ELR (cell line): ENCODE data around the gene ZNG1B.
"Not testable (repeated sequence)": the region's sequence is repeated elsewhere in the genome, so short reads cannot be mapped to it uniquely, and the experiment has no call there.

ENCODE experiments used
- DNase-seq: peaks from one replicate; pipeline ENCODE4 v3.0.0-alpha.2; 2015; ENCODE audit warnings: low read depth

ZNG1B gene

DNA sequence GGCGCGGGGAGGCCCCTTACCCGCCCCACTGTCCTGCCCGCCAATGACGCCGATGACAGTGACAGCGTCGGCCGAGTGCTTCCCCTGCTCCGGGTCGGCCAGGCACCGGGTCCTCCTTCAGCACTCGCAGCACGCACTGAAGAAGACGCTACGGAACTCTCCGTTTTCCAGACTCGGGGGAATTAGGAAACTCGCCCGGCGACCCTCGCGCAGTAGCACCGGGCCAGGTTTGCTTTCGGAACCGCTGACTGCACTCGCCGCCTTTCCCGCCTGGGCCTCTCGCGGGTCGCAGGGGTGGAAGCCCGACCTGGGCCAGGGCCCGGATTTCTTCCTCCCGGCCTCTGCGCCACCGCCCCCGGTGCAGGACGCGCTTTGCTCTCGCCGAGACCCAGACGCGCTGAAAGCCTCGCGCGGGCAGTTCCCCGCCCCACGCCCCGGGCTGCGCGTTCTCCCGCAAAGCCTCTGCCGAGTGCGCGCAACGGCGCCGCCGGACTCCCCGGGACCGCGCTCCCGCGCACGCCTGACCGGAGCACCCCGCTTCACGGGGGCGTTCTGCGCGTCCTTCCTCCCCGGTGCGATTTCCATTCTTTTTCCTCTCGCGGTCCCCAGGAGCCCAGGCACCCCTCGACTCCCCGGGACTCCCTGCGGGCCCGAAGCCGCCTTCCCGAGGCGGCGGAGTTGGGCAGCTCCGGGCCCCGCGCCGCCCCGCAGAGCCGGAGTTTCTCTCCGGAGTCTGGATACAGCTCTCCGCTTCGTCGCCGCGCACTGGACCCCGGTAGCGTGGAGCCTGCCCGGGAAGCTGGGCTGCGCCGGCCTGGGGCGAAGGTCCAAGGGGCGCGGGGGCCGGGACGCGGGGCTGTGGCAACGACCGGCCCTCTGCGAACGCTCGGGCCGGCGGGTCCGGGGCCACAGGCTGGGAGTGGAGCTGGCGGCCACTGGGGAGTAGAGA is 65.9 kb downstream of the ZNG1B start:
- DNase-seq, result peak; percentile 26

DNA sequence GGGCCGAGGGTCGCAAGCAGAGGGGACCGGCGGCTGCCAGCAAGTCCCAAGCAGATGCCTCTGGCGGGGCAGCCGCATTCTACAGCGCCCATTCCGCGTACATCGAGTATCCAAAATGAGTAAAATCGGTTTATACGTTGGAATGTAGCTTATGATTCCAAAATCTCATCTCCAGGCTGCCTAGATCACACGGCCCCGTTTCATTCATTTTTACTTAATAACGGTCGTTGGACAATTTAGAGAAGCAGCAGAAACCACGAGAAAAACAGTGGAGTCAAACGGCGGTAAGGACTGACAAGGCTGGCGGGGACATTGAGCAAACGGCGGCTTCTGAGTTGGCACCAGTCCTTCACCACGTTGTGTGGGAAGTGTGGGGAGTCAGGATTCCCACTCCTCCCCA is 66.6 kb downstream of the ZNG1B start:
- DNase-seq, result not testable (repeated sequence)

DNA sequence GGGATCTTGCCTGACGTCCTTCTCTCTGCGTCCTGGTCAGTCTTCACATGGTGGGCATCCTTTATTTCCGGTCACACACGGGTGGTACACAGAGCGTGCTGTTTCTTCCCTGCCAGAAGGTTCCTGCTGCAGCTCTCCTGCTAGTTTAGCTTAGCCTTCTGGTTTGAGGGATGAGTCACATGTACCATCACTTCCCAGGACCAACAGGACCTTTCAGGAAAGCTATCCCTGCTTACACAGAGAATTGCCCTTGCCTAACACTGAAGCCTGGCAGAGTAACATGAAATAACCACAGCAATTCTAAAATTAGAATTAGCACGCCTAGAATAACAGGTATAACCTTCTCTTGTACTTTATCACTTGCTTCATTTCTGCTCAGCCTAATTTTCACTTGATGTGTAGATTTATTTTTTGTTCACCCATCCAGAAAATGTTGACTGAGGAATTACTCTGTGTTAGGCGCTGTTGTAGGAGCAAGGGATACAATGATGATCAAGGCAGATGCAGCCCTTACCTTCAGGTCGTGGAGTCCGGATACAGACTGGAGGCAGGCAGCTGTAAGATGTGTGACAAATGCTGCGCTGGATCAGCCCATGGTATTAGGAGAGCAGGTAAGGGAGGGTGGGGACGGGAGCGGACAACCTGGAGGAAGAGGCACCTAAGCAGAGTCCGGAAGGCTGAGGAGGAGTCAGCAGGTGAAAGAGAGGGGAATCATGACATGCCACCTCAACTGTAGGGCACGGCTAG is 70.1 kb downstream of the ZNG1B start:
- DNase-seq, result not testable (repeated sequence)

DNA sequence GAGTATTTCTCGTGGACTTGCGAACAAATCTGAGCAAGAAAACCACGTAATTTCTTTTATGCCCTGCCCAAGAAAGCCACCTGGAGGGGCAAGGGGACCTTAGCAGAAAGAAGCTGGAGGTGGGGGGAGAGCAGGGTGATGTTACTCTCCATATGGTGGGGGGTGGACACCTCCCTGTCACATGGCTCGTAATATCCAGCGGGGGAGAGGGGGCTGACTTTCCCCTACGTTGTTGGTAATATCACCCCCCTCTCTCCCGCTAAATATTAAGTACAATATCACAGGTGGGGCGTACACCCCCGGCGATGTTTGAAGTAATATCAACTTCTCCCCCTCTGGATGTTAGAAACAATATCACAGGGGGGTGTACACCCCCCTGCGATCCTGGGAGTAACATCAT is 70.7 kb downstream of the ZNG1B start:
- DNase-seq, result not testable (repeated sequence)

DNA sequence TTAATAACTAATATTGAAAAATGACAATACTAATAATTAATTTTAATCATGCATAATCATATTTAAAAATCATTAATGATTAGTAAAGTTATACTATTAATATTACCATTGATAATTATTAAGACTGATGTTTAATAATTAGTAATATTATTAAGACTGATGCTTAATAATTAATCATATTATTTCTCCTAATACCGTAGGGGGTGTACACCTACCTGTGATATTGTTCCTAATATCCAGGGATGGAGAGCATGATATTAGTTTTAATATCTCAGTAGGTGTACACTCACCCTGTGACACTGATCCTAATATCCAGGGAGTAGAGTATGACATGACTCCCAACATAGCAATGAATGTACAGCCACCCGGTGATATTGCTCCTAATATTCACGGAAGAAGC is 73.4 kb downstream of the ZNG1B start:
- not testable (repeated sequence) for DNase-seq

DNA sequence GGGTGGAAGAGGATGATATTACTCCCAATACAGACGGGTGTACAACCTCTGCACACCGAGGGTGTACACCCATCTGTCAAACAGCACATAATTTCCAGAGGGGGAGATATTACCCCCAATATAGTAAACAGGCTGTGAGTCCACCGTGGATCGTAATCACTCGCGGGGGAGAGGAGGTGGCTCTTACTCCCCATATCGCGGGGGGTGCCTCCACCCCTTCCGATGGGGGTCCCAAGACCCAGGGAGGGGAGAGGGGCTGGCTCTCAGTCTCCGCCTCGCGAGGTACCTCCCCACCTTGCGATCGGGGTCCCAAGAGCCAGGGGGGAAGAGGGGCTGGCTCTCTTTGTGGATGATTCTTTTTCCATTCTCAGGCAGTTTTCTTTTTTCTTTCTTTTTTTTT is 74.4 kb downstream of the ZNG1B start:
- DNase-seq, result not testable (repeated sequence)

DNA sequence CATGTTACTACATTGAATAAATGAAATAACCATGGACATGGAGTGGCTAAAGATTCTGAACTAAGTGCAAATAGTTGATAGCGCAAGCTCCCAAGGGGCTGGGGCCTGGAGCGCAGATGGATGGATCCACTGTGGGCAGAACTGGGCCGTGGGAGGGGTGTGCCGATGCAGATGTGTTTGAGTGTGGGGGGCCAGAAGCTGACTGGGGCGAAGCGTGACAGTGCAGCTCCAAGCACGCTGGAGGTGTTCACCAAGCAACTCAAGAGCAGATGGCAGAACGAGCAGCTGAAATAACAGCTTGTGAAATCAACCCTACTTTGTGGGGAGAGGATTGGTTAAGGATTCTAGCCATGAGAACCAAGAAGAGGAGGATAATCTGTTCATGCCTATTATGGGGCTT is 78.0 kb downstream of the ZNG1B start:
- DNase-seq, result not testable (repeated sequence)

DNA sequence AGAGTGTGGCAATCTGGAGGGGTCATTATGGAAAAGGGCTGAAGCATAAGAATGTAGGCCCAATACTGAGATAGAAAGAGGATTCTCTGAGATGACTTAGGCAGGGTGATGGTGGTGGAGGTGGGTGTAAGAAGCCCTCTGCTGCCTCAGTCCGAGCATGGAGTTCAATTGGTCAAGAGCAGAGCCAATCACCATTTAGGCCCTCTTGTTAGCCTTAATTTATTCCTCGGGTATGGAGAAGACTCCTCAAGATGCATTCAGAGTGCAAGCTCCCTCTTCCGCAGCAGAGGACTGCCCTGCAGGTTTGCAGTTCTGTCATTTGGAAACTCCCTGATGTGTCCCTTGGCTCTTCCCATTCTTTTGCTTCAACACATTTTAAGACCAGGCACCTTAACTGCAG is 78.5 kb downstream of the ZNG1B start:
- not testable (repeated sequence) for DNase-seq

DNA sequence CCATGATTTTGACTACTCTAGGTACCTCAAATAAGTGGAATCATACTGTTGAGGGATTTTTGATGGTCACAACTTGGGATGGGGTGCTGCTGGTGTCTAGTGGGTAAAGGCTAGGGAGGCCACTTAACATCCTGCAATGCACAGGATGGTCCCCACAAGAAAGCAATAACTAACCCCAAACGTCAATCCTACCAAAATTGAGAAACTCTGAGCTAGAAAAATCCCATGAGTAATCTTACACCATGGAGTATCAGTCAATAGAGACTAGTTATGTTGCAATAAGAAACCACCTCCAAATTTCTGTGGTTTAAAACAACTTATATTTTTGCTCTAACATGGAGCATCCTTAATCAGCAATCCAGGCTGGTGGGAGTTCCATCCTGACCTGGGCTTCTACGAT is 79.5 kb downstream of the ZNG1B start:
- not testable (repeated sequence) for DNase-seq

DNA sequence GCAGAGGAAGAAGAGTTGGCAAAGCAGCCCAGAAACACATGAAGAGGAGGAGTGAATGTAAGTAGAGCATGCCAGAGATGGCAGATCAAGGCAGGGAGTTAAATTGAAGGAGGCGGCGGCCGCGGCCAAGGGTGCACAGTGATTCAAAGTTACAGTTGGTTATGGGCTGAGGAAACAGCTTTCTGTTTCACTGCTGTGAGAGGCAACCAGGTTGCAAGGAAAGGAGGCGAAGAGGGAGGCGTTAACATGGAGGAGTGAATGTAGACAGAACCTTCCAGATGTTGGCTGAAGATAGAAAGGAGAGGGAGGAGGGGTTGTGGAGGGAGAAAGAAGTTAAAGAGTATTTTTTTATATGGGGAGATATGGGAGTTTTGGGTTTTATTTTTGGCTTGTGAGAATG is 83.3 kb downstream of the ZNG1B start:
- not testable (repeated sequence) for DNase-seq

DNA sequence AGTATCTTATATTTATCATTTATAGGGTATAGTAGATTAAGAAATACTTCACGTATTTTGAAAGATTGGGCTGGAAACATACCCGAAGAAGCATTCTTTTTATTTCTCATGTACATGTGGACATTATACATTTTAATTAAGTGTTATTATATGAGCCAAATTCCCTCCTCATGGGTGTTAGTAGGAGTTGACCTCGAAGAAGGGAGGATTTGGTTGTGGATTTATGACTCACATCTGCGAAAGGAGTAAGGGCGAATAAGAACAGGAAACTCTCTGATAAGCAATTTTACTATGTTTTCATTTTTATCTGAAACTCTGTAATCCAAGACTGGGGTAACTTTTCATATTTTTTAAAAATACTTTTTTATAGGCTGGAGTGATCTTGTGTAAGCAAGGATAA is 84.0 kb downstream of the ZNG1B start:
- DNase-seq, result not testable (repeated sequence)

DNA sequence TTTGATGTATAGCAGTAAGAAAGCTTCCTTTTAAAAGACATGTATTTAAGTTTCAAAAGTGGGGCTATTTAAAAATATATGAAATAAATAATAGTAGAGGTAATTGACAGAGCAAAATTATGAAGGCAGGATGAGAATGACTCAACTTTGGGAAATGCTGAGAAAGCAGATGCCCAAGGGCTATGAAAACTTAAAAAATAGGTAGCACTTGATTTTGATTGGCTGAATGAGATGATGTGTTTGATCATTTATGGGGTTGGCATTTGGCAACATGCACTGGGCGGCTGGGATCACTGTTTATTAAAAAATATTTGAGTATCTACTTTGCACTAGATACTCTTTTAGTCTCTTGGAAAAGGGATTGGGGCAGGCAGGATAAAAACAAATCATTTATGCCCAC is 87.5 kb downstream of the ZNG1B start:
- DNase-seq, result not testable (repeated sequence)

DNA sequence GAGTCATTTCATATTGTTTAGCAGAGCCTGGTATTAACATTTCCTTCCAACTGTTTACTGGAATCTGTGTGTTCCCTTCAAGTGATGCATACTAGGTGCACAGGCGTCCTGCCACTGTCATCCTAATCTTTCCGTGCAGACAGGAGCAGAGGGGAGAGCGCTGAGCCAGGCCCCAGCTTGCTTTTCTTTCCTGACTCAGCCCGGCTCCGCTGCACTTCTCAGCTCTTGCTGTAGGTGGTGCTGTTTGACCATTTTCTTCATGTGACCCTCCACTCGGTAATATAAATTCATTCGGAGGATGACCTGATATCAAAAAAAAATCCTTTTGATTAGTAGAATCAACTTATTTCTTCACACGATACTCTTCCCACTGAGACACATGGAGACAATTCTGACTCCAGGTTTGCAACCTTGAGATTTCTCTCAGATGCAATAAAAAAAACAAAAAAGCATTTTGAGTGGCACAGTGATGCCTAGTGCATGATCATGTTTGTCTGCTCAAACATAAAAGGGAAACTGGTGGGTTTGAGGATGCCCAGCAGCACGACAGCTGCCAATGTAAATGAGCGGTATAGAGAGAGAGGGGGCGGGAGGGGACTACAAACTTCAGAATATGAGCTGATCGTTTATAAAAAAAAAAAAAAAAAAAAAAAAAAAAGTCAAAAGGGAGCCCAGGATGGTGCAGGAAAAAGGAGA is 90.0 kb downstream of the ZNG1B start:
- not testable (repeated sequence) for DNase-seq

DNA sequence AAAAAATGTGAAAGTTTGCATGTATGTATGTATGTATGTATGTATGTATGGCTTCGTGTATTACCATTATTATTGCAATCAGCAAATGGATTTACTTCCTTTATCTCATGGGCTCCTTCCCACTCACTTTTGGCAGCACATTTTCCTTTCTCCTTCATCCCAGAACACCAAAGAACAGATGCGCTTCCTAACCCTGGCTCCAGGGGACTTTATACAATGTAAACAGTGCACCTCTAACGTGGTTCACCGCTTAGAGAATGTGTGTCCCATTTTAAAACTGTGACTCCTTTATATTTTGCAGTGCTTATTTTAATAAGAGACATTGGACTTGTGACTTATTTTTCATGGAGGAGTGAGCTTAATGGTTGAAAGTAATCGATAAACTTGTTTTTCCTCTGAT is 90.6 kb downstream of the ZNG1B start:
- DNase-seq, result not testable (repeated sequence)

DNA sequence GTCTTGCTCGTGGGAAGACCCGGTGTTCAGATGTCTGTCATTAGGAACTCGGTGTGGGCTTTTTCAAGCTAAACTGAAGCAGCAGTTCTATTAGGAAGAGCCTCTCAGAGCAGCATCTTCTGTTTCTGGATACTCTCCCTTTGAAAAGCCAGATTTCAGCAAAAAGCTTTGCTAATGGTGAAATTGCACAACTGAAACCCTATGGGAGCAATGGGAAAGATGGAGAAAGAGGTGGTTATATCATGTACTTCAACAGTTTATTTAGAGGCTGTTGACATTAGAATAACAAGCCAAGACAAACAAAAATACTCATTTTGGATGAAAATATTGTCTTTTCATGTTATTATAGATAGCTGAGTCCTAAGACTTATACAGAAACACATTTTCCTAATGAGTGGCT is 91.4 kb downstream of the ZNG1B start:
- not testable (repeated sequence) for DNase-seq

DNA sequence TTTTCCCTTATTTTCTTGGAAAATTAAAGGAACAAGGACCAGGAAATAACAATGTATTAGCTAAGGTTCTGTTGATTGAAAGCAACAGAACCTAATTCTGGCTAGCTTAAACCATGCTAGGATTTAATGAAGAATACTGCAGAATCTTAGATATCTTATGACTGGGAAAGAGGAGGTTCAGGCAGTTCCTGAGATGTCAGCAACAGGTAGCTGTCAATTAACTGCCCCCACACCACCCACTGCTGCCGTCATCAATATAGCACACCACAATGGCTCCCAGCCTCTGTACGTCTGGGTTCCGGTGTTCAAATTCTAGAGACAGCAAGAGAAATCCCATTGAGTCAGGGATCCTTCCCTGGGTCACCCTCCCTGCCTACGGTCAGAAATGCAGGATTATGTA is 95.5 kb downstream of the ZNG1B start:
- not testable (repeated sequence) for DNase-seq

DNA sequence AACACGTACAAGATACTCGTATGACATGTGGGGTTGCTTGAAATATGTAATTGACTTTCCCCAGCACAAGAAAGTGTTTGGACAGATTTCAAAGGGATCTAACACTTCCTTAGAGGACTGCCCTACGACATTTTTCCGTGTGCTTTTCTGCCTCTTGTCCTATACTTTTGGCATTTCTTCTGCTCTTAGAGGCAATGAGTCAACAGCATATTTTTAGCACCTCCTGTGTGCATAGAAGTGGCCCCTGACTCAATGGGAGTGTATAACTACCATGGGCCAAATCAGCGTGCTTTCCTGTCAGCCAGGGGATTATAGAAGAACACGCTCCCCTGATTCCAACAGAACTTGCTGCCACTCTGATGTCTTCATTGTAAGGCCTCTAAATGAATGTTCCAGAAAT is 99.1 kb downstream of the ZNG1B start:
- DNase-seq, result not testable (repeated sequence)

DNA sequence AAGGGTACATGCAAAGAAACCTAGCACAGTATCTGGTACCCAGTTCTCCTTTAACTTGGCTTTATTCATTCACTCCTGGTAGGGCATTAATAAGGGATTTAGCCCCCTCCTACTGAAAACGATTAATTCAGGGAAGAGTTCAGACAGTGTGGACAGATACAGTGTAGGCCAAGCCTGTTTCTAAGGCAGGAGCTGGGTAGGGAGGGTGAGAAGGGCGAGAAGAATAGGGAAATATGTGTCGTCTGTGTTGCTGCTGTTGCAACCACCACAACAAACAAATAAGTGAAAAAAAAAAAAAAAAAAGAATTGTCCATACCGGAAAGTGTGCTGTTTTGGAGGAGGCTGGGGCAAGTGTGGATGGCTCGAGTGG is 103.3 kb downstream of the ZNG1B start:
- DNase-seq, result not testable (repeated sequence)

DNA sequence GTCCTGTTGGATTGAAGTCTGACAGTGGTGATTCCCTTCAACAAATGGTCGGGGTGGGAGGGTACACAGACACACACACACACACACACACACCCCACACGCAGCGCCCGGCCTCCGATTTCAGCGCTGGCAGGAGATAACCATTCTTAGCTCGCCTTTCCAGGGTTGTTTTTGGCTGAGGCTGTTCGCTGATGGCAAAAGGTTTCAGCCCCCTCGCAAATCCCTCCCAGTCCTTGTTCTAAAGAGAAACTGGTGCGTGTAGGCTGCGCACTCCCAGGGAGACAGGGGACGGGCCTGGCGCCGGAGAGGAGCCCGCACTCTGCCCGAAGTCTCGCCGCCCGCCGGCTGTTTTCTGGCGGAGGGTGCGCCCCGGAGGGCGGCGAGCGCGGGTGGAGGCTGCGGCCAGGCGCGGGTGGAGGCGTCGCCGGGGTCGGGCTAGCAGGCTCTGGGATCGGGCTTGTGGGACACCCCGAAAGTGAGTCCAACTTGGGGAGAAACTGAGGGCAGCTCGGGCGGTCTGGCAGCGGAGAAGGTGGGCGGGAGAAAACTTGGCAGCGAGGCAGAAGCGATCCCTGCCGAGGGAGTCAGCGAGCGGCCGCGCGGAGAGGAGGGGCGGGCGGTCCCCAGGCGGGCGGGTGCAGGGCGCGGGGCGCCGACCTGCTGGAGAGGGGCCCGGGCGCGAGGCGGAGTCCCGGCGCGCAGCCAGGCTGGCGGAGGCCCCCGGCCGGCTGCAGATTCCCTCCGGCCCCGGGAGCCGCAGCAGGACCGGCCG is 103.9 kb downstream of the ZNG1B start:
- peak; percentile 38 for DNase-seq

DNA sequence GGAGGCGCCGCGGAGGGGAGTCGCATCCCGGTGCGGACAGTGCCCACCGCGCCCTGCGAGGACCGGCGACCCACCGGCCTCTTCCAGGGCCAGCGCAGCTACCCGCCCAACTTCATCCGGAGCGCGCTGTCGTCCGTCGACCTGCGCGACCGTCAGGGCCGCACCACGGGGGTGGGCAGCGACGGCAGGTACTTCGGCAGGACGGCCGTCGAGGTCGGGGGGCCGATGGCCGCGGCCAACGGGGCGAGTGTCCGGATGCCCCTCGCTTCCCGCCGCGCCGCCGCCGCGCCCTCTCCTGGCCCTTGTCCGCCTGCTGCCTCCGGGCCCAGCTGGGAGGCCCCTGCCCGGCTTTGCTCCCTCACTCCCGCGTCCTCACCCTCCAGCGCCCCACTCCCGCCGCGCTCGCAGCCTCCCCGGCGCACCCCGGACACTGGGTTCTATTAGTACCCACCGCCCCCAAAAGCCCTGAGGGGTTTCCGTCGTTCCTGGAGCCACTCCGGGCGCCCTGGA is 104.5 kb downstream of the ZNG1B start:
- peak; percentile 2 for DNase-seq

DNA sequence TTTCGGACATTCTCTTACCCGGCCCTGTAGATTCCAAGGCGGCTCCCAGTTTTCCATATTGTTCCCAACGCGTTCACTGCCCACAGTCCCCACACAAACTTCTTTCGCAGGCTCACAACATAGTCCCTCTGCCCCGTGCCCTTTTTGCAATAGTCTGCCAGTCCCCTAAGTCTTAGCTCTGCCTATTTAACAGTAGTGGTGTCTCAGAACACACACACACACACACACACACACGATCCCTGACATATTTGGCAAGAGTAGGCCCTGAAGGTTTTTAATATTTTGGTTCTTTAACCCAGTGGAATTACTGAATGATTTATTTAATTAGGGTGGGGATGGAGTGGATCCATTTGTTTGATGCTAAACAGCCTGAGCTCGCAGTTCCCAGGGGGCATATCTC is 105.0 kb downstream of the ZNG1B start:
- not testable (repeated sequence) for DNase-seq
